ENCODE results near the gene PICALM.

- TF ChIP-seq, protein P1, sequence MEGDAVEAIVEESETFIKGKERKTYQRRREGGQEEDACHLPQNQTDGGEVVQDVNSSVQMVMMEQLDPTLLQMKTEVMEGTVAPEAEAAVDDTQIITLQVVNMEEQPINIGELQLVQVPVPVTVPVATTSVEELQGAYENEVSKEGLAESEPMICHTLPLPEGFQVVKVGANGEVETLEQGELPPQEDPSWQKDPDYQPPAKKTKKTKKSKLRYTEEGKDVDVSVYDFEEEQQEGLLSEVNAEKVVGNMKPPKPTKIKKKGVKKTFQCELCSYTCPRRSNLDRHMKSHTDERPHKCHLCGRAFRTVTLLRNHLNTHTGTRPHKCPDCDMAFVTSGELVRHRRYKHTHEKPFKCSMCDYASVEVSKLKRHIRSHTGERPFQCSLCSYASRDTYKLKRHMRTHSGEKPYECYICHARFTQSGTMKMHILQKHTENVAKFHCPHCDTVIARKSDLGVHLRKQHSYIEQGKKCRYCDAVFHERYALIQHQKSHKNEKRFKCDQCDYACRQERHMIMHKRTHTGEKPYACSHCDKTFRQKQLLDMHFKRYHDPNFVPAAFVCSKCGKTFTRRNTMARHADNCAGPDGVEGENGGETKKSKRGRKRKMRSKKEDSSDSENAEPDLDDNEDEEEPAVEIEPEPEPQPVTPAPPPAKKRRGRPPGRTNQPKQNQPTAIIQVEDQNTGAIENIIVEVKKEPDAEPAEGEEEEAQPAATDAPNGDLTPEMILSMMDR (IDR thresholded peaks at IDR 0.05; ENCODE audit: control extremely low read depth in 1 of 3, insufficient read depth in 1 of 3, low read depth in 1 of 3, low read length in 3 of 3), result no peak
- no peak for TF ChIP-seq CEBPB (IDR thresholded peaks at IDR 0.05; ENCODE audit: low read depth, low read length)
- no peak for TF ChIP-seq POLR2AphosphoS5 (IDR thresholded peaks at IDR 0.05; ENCODE audit: low read depth, low read length)
- no peak for TF ChIP-seq FOSL1 (IDR thresholded peaks at IDR 0.05; ENCODE audit: insufficient read depth, low read depth, low read length)
- TF ChIP-seq KDM5A (IDR thresholded peaks at IDR 0.05; ENCODE audit: low read length), result no peak
- no peak for TF ChIP-seq SP2 (IDR thresholded peaks at IDR 0.05; ENCODE audit: low read length)
- TF ChIP-seq CHD2 (IDR thresholded peaks at IDR 0.05; ENCODE audit: low read length), result no peak
These were observed 33.1 kb upstream of the PICALM start for GRCh38 chr11:86101941-86102407.

All from H1 (cell line).